Measurements from ENCODE around the gene NSG1. TPM values are rescaled to one million over a fixed set of nuclear protein-coding genes. Genes with fewer than 3 reads are reported as not detected.
"Not testable (repeated sequence)": the region's sequence is repeated elsewhere in the genome, so short reads cannot be mapped to it uniquely, and the experiment has no call there.

NSG1 gene, protein sequence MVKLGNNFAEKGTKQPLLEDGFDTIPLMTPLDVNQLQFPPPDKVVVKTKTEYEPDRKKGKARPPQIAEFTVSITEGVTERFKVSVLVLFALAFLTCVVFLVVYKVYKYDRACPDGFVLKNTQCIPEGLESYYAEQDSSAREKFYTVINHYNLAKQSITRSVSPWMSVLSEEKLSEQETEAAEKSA
- total RNA-seq: 100 to 1,000 TPM in 5 of 8 experiments, 10 to 100 TPM in 2, 1 to 10 TPM in 1; 1.5 to 200 (median 163) TPM

DNA sequence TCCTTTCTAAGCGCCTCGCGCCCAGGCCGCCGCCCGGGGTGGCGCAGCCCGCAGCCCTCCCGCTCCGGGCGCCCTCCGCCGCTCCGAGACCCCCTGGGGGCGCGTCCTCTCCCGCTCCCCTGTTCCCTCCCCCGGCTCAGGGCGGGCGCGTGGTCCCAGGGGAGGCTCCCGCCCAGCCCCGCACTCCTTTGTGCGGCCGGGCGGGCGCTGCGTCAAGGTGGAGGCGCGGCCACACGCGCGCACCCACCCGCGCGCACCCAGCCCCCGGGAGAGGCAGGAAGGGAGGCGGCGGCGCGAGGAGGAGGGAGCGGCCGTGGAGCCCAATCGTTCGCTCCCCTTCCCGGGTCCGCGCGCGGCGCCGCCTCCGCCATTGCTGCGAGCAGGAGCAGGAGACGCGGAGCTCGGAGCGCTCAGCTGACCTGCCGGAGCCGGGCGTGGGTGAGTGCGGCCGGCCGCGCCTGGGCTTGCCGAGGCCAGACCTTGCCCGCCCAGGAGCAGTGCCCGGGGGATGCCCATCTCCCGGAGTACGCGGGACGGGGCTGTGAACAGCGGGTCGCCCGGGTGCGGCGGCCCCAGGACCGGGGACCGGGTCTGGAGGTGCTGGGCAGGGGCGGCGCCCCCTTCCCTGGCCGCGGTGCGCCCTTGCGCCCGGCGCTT, at the start of gene NSG1:
Gene NSG1, plus strand, starts transcription at position 367 of the 657 bp plus-strand sequence. CDS start 528 bp downstream, outside the sequence.
- in situ Hi-C loops (cut with MboI; ENCODE audit: low pct_unique_long_range_greater_than_20kb in 2 of 9, low sequenced_read_pairs in 9 of 9, unreplicated experiment in 9 of 9): no loop called here
- 0 to 2% methylated on average over 2 to 9 of the region's 87 CpGs; no CpG with 5 or more reads in 8 of the 10 experiments for WGBS, 10 experiments
- H3K4me1 ChIP-seq (replicated peaks in 1 of 2): peaks cover 22 to 28% of the 10 kb centered on the region in 2 donors
- H3K4me3 ChIP-seq: peak within 1 kb of the TSS; percentile 63 to 94 (median 72)
- H3K27ac ChIP-seq: peak within 1 kb of the TSS; percentile 76 to 90
- peak; percentile 38 to 78 (median 72) for ATAC-seq (replicated peaks in 6 of 8)

DNA sequence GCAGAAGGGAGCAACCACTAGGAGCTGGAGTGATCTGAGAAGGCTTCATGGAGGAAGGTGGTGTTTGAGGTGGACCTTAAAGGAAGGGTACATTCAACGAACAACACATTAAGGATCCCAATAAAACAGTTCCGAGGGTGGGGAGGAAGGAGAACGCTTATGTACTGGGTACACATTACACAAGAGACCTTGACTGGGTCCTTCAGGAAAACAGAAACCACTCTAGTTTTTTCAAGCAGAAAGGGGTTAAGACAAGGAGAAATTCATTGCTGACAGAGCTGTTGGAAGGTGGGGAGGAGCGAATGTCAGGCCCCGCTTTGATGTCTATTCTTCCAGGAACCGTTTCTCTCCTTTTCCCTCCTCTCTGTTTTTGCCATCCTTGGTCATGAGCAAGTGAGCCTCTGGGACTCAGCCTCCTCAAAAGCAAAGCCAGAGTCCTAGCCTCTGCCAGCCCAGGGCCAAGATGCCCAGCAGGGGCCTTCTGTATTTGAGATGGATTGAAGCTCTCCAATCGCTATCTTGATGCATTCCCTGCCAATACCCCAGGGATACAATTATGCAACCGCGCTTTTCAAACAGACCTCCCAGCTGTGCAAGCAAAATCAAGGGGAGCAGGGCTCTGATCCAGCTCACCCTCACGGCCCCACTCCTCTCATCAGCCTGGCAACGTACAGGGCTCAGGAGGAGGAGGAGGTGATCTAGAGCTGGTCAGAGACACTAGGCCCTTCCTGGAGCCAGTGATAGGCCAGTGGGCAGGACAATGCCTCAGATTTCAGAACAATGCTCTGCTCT, 48.5 kb upstream of the NSG1 start:
- WGBS, 10 experiments: 13 to 100% (median 82%) methylated on average over 1 to 9 of the region's 11 CpGs; no CpG with 5 or more reads in 2 of the 10 experiments
- Histone ChIP-seq H3K4me3 (no peak overlapping the region), H3K4me1 (replicated peaks in 1 of 2) (no peaks in the 10 kb centered on the region), H3K27ac (no peak overlapping the region)
- in situ Hi-C loops (cut with MboI; ENCODE audit: low pct_unique_long_range_greater_than_20kb in 2 of 9, low sequenced_read_pairs in 9 of 9, unreplicated experiment in 9 of 9): loop anchor here in 1 of 9 experiments (10.0 kb wide), 1 partner anchor 84 kb away; no protein-coding TSS in a partner anchor
- ATAC-seq (replicated peaks in 6 of 8): peak in 1 of 8 experiments; percentile 82

DNA sequence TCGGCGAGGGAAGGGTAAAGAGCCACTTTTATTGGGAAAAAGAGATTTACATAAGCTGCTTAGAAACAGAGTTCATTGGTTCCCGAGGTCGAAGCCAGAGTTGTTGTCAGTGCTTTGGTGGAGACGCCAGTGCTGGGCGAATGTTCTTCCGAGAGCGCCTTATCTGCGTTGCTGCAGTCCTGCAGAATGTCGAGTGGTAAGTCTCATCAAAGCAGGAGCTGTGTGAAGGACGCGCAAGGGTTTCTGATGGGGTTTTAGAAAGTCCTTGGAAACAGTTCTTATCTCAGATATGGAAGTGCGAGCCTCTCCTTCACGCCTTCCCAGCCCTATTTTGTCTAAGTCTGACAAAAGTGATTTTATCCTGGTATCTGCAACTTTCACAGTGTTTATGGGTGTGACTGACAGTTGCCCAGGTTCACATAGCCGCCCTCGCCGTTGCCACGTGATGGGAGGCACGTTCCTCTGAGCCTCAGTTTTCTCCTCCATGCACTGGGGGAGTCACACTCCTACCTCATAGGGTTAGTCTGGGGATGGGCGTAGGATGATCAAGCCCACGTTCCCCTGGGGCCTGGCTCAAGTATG, 47.3 kb upstream of the NSG1 start:
- in situ Hi-C loops (cut with MboI; ENCODE audit: low pct_unique_long_range_greater_than_20kb in 2 of 9, low sequenced_read_pairs in 9 of 9, unreplicated experiment in 9 of 9): loop anchor here in 1 of 9 experiments (10.0 kb wide), 1 partner anchor 85 kb away; no protein-coding TSS in a partner anchor
- WGBS, 10 experiments: 31 to 84% (median 79%) methylated on average over 7 to 17 of the region's 21 CpGs; no CpG with 5 or more reads in 2 of the 10 experiments
- peak in 1 of 8 experiments; percentile 67 for ATAC-seq (replicated peaks in 6 of 8)
- no peak overlapping the region for H3K27ac ChIP-seq
- no peak overlapping the region for H3K4me3 ChIP-seq
- H3K4me1 ChIP-seq (replicated peaks in 1 of 2): no peaks in the 10 kb centered on the region

DNA sequence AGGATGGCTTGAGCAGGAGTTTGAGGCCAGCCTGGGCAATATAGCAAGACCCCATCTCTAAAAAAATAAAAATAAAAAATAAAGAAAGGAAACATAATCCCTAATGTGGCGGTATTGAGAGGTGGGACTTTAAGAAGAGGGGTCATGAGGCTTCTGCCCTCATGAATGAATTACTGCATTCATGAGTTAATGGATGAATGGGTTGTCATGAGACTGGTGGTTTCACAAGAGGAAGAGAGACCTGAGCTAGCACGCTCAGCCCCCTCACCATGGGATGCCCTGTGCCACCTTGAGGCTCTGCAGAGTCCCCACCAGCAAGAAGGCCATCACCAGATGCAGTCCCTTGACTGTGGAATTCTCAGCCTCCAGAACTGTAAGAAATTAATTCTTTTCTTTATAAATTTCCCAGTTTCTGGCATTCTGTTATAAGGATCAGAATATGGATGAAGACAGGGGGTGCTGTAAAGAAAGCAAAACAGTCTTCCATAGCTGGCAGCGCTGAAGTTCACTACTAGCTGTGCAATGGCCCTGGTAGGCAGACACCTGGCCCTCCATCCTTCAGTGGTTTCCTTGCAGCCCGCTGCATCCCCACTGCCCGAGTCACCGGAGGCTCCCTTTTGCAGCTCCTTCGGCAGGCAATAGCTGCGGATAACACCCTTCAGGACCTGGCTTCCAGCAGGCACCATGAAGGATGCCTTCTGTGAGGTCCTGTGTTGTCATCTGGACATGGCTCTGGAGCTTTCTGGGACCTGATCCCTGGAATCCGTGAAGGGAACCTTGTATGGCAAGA, 44.8 kb upstream of the NSG1 start:
- no peaks in the 10 kb centered on the region for H3K4me1 ChIP-seq (replicated peaks in 1 of 2)
- ATAC-seq (replicated peaks in 6 of 8): no peak
- no peak overlapping the region for H3K27ac ChIP-seq
- in situ Hi-C loops (cut with MboI; ENCODE audit: low pct_unique_long_range_greater_than_20kb in 2 of 9, low sequenced_read_pairs in 9 of 9, unreplicated experiment in 9 of 9): no loop called here
- H3K4me3 ChIP-seq: no peak overlapping the region
- 50 to 100% (median 90%) methylated on average over 1 to 8 of the region's 9 CpGs for WGBS, 10 experiments

DNA sequence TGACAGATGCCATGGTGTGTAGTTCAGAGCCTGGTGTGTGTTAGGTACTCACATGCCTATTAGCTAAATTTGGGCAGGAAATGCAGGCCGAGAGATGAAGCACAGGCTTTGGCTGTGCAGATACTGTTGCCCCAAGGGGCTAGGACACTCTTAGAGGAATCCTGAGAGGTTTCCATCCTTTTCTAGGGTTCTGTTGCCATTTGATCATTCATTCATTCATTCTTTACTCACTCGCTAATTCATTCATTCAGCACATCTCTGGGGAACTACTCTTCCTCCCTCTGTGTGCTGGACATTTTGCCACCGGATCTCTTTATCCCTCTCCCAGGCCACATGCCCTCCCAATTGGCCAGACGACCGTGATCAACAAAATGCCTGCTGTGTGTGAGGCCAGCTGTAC, 43.9 kb upstream of the NSG1 start:
- 70 to 93% (median 83%) methylated on average over 2 to 5 of the region's 5 CpGs; no CpG with 5 or more reads in 6 of the 10 experiments for WGBS, 10 experiments
- Histone ChIP-seq H3K4me1 (replicated peaks in 1 of 2) (no peaks in the 10 kb centered on the region), H3K4me3 (no peak overlapping the region), H3K27ac (no peak overlapping the region)
- in situ Hi-C loops (cut with MboI; ENCODE audit: low pct_unique_long_range_greater_than_20kb in 2 of 9, low sequenced_read_pairs in 9 of 9, unreplicated experiment in 9 of 9): no loop called here
- no peak for ATAC-seq (replicated peaks in 6 of 8)

DNA sequence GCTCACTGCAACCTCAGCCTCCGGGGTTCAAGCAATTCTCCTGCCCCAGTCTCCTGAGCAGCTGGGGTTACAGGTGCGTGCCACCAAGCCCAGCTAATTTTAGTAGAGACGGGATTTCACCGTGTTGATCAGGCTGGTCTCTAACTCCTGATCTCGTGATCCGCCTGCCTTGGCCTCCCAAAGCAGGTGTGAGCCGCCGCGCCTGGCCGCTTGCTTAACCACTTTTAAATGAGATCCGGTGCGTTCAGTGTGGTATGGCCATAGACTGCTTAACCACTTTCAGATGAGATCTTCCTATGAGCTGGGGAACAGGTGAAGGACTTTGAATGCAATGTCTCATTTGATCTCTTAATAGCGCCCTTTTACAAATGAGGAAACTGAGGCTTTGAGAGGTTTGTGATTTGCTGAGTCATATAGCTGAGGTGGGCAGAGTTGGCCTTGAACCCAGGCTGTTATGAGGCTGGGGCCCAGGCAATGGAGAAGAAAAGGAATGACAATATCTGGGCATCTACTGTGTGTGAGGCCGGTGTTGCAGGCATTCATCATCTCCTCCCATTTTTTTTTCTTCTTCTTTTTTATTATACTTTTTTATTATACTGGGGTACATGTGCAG, 41.9 kb upstream of the NSG1 start:
- Histone ChIP-seq H3K27ac (no peak overlapping the region), H3K4me3 (no peak overlapping the region), H3K4me1 (replicated peaks in 1 of 2) (no peaks in the 10 kb centered on the region)
- ATAC-seq (replicated peaks in 6 of 8): no peak
- 73 to 100% (median 89%) methylated on average over 1 to 14 of the region's 14 CpGs; no CpG with 5 or more reads in 4 of the 10 experiments for WGBS, 10 experiments
- in situ Hi-C loops (cut with MboI; ENCODE audit: low pct_unique_long_range_greater_than_20kb in 2 of 9, low sequenced_read_pairs in 9 of 9, unreplicated experiment in 9 of 9): no loop called here

DNA sequence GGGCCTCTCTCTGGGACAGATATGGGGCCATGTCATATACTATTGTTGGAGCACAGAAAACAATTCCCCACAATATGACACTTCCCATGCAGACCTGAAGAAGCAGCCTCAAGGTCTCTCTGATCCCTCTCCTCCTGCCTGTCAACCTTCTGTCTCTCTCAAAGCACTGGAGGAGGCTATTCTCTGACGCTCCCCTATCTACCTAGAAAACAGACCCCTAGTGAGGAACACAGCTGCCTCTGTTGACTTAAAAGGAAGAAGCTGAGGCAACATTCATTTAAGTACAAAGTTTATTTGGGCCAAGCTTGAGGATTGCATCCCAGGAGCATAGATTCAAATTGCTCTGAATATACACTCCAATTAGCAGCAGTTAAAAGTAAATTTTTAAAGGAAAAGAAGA, 39.3 kb upstream of the NSG1 start:
- no peak for ATAC-seq (replicated peaks in 6 of 8)
- no peak overlapping the region for H3K4me3 ChIP-seq
- H3K27ac ChIP-seq: no peak overlapping the region
- H3K4me1 ChIP-seq (replicated peaks in 1 of 2): no peaks in the 10 kb centered on the region
- in situ Hi-C loops (cut with MboI; ENCODE audit: low pct_unique_long_range_greater_than_20kb in 2 of 9, low sequenced_read_pairs in 9 of 9, unreplicated experiment in 9 of 9): no loop called here
- 14 to 33% methylated on average over 1 of the region's 1 CpG; no CpG with 5 or more reads in 8 of the 10 experiments for WGBS, 10 experiments

DNA sequence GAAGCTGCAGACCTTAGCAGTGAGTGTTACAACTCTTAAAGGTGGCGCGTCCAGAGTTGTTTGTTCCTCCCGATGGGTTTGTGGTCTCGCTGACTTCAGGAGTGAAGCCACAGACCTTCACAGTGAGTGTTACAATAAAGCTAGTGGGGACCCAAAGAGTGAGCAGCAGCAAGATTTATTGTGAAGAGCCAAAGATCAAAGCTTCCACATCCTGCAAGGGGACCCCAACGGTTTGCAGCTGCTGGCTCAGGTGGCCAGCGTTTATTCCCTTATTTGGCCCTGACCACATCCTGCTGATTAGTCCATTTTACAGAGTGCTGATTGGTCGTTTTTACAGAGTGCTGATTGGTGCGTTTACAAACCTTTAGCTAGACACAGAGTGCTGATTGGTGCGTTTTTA, 38.3 kb upstream of the NSG1 start:
- 44 to 100% (median 80%) methylated on average over 2 to 7 of the region's 9 CpGs; no CpG with 5 or more reads in 4 of the 10 experiments for WGBS, 10 experiments

DNA sequence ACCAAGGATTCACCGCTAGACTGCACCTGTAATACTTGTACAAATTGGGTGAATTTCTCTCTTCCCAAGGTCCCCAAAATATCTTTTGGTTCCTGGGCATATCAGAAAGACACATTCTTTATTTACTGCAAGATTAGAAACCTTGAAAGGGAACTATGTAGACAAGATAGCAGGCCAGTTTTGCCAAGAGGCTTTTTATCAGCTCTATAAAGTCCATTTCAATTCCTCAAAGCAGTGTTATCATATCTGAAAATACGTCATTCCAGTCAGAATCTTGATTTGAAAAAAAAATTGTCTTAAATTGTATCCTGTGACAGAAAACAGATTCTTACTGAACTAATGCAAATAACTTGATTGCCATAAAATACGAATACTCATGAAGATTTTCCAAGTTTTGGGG, 37.0 kb upstream of the NSG1 start:
- 29 to 100% (median 83%) methylated on average over 1 to 3 of the region's 3 CpGs for WGBS, 10 experiments
- Histone ChIP-seq H3K27ac (no peak overlapping the region), H3K4me1 (replicated peaks in 1 of 2) (no peaks in the 10 kb centered on the region), H3K4me3 (no peak overlapping the region)
- in situ Hi-C loops (cut with MboI; ENCODE audit: low pct_unique_long_range_greater_than_20kb in 2 of 9, low sequenced_read_pairs in 9 of 9, unreplicated experiment in 9 of 9): no loop called here
- no peak for ATAC-seq (replicated peaks in 6 of 8)

More for the DNA sequence above, 38.3 kb upstream of the NSG1 start:
- ATAC-seq (replicated peaks in 6 of 8); H3K4me3 ChIP-seq; H3K27ac ChIP-seq; H3K4me1 ChIP-seq (replicated peaks in 1 of 2); in situ Hi-C loops (cut with MboI; ENCODE audit: low pct_unique_long_range_greater_than_20kb in 2 of 9, low sequenced_read_pairs in 9 of 9, unreplicated experiment in 9 of 9): not testable (repeated sequence)

DNA sequence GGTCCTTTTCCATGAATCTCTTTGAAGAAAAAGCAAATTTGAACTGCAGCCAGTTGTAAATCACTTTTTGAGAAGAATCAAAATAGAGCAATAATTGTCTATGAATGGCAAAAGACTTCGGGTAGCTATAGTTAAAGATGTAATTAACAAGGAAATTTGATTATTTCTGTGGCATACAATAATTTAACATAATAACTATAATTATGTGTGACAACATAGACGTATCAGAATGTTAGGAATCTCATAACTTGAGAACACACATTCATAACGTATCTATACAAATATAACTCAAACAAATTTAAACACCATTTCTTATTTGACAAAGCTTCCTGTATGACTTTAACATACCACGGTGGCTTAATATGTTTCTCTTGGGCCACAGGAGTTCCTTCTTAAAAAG, 36.0 kb upstream of the NSG1 start:
- no peak overlapping the region for H3K27ac ChIP-seq
- H3K4me3 ChIP-seq: no peak overlapping the region
- in situ Hi-C loops (cut with MboI; ENCODE audit: low pct_unique_long_range_greater_than_20kb in 2 of 9, low sequenced_read_pairs in 9 of 9, unreplicated experiment in 9 of 9): no loop called here
- no peak for ATAC-seq (replicated peaks in 6 of 8)
- peaks cover 0 to 4% of the 10 kb centered on the region in 2 donors for H3K4me1 ChIP-seq (replicated peaks in 1 of 2)
- 0 to 98% (median 84%) methylated on average over 3 to 4 of the region's 4 CpGs for WGBS, 10 experiments

DNA sequence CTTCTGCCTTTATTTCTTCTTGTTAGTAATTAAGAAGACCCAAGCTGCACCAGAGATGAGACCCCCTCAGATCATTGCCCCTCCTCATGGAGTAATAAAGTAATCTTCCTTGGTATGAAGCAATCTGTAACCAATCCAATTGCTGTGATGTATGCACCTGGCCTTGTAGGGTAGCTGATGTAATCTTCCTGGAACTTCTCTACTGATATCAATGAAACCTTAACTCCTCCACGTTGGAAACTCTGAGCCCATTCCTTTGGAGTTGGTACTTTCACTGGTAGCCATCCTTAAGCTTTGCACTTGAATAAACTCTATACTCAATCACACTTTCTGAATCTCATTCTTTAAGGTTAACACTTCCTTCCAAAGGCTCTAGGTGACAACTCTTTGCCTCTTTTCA, 31.6 kb upstream of the NSG1 start:
- WGBS, 10 experiments: 0 to 100% (median 50%) methylated on average over 1 of the region's 1 CpG; no CpG with 5 or more reads in 3 of the 10 experiments
- no peak for ATAC-seq (replicated peaks in 6 of 8)
- peaks cover 18 to 39% of the 10 kb centered on the region in 2 donors for H3K4me1 ChIP-seq (replicated peaks in 1 of 2)
- no peak overlapping the region for H3K27ac ChIP-seq
- in situ Hi-C loops (cut with MboI; ENCODE audit: low pct_unique_long_range_greater_than_20kb in 2 of 9, low sequenced_read_pairs in 9 of 9, unreplicated experiment in 9 of 9): no loop called here
- no peak overlapping the region for H3K4me3 ChIP-seq

All from motor neuron (in vitro differentiated cells).